ENCODE measurements around the gene LRRC71.

GRCh38 chr1:156926175-156926574 lies 5.7 kb downstream of the LRRC71 start:
- no peak for TF ChIP-seq EZH2phosphoT487 (IDR thresholded peaks at IDR 0.05; ENCODE audit: insufficient read depth, low read depth)
- TF ChIP-seq EZH2 (IDR thresholded peaks at IDR 0.05; ENCODE audit: insufficient read depth, poor library complexity, severe bottlenecking): no peak
